ENCODE results near the gene CELA2B.
"Not testable (repeated sequence)": the region's sequence is repeated elsewhere in the genome, so short reads cannot be mapped to it uniquely, and the experiment has no call there.

CELA2B gene

DNA sequence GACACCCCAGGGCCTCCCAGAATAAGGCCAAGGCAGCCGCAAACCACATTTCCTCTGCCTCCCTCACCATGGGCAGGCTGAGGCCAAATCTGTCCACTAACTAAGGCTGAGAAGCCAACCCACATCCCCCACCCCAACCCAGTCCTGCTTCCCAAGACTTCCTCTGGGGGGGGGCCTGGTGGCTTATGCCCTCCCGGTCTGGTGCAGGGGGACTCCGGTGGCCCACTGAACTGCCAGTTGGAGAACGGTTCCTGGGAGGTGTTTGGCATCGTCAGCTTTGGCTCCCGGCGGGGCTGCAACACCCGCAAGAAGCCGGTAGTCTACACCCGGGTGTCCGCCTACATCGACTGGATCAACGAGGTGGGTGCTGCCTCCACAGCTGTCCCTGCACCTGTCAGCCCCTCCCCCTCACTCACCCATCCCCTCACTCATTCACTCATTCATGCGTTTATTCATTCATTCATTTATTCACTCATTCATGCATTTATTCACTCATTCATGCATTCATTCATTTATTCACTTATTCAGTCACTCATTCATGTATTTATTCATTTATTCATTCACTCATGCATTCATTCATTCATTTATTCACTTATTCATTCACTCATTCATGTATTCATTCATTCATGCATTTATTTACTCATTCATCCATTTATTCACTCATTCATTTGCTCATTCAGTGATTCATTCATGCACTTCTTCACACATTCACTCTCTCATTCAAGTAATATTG, 30.3 kb upstream of the CELA2B start:
- no peak for DNase-seq (ENCODE audit: low read depth)

DNA sequence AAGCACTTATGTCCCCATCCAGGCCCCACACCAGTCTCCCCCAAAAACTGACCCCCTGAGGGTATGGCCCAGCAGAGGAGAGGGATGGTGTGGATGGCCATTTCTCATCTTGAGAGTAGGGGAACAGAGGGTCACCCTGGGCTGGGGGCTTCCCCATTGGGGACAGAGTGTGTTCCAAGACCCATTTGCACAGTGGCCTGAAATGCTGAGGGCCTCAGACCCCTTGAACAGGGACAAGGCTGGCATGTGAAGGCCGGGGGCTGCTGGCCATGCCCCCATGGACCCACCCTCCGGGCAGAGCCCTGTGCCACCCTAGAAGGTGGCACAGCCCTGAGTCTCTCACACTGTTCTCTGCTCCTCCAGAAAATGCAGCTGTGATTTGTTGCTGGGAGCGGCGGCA, 29.7 kb upstream of the CELA2B start:
- no peak for DNase-seq (ENCODE audit: low read depth)

DNA sequence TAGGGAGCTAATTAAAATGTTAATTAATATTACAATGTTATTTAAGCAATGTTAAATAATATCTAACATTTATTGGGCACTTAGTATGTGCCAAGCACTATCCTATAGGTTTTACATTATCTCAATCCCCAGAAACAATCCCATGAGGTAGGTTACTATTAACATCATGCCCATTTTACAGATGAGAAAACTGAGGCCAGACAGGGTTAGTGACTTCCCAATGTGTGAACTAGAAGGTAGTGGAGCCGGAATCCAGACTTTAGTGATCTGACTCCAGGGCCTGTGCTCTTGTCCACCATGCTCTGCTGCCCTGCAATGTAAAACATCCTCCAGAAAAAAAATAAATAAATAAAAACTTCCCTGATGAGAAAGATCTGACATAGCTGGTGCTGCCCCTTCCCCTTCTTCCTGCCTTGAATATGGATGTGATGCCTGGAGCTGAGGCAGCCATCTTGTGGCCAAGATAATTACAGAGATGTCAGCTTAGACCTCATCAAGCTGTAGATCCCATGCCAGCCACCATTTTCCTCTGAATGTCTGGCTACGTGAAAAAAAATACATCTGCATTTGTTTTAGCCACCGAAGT, 26.9 kb upstream of the CELA2B start:
- no peak for DNase-seq (ENCODE audit: low read depth)

DNA sequence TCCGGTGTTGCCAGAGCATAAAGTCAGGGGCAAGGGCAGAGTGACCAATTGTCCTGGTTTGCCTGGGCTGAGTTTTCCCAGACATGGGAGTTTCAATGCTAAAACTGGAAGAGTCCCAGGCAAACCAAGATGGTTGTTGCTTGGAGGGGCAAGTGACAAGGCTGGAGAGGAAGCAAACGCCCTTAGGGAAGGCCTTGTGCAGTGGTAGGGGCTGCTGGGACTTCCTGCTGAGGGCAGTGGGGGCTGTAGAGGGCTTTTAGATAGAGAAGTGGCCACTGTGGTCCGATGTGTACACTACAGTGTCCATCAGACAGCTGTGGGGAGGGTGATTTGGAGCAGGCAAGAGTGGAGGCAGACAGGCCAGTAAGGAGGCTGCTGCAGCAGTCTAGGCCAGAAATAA, 26.3 kb upstream of the CELA2B start:
- DNase-seq (ENCODE audit: low read depth): no peak

DNA sequence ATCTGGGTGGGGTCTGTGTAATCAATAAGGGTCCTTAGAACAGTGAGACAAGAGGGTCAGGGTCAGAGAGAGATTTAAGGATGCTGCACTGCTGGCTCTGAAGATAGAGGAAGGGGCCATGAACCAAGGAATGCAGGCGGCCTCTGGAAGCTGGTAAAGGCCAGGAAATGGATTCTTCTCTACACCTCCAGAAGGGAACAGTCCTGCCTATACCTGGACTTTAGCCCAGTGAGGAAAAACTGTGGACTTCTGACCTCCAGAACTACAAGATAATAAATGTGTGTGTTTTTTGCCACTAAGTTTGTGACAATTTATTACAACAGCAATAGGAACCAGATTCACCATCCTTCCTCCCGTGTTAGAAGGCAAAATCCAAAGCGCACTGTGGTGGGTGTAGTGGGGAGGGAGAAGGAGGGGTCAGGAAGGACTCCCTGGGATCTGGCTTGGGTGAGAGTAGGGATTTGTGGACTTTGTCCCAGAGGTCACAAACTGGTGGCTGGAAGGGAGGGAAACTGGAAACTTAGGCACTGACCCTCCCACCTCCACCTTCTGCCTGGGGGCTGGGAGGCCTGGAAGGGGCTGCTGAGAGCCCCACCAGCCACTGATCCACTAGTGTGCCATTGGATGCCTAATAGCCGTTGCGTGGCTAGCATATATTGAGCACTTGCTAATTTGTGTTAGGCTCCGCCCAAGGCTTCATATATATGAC, 24.7 kb upstream of the CELA2B start:
- DNase-seq (ENCODE audit: low read depth): no peak

DNA sequence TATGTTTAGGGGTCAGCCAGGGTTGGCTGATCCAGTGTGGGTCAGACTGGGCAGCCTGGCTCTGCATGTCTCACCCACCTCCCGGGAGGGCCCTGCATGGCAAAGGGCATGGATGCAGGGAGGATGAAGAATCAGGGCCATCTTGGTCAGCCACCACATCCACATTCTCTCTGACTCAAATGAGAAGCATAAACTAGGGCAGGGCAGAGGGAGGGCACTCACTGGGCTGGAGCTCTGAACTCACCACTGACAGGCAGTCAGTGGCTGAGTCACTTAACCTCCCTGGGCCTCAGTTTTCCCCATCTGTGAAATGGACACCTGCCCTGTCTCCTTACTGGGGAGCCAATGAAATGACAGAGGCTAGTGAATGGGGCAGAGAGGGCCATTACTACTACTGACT, 23.7 kb upstream of the CELA2B start:
- DNase-seq (ENCODE audit: low read depth): no peak

DNA sequence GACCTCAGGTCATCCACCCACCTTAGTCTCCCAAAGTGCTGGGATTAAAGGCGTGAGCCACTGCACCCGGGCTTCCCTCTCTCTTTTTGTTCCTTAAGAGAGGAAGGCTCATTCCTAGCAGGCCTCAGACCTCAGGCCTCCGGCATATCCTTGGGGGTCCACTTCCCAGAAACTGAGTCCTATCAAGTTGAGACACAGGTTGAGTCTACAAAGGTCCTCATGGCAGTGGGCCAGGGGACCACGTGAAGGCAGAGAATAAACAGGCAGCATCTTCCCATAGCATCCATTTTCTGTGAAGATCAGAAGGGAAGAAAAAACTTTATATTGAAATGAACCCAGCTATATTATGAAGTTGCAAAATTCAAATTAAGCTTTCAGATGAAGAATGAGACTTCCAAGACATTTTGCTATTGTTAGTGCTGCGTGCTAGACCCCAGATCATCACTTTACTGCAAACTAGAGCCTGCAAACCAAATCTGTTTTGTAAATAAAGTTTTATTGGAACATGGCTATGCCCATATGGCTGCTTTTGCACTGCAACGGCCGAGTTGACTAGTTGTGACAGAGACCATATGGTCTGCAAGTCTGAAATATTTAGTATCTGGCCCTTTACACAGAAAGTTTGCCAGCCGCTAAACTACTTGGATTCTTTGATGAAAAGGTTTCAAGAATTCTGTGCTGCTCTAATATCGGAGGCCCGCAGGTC, 22.9 kb upstream of the CELA2B start:
- no peak for DNase-seq (ENCODE audit: low read depth)

DNA sequence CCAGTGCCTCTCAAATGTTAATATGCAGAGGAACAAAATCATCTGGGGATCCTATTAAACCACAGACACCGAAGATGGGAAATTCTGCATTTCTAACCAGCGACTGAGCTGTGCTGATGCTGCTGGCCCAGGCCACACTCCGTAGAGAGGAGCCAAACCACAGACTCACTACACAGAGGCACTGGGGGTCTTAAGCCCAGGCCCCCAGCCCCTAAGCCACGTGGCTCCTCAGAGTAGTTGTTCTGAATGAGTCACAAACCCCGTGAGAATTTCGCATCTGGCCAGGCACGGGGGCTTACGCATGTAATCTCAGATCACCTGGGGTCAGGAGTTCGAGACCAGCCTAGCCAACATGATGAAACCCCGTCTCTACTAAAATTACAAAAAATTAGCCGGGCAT, 22.2 kb upstream of the CELA2B start:
- no peak for DNase-seq (ENCODE audit: low read depth)

DNA sequence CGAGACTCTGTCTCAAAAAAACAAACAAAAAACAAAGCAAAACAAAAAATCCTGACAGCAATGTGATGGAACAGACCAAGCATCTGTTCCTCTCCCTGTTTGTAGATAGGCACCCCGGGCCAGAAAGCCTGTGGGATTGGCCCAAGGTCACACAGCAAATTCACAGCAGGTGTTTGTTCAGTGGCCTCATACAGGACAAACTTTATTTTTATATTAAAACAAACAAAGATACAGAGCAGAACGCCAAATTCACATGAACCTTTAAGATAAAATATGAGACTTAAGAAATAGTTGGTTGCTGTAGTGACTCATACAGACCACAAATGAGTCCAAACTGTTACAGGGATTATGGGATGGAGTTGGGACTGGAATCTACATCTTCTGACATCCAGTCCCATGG, 21.6 kb upstream of the CELA2B start:
- DNase-seq (ENCODE audit: low read depth): no peak

DNA sequence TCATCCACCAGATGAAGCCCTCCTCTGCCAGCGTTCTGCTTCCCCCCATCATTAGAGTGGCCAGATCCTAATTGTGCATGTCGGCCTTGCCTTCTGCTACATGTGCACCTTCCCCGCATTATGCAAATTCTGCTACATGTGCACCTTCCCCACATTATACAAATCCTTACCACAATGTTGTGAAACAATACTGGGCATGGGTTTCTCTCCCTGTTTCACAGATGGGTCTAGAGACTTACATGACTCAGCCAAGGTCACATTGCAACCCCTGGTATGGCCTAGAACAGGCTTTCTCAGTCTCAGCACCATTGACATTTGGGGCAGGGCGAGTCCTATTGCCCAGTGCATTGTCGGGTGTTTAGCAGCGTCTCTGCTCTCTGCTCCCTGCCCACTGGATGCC, 20.4 kb upstream of the CELA2B start:
- no peak for DNase-seq (ENCODE audit: low read depth)

DNA sequence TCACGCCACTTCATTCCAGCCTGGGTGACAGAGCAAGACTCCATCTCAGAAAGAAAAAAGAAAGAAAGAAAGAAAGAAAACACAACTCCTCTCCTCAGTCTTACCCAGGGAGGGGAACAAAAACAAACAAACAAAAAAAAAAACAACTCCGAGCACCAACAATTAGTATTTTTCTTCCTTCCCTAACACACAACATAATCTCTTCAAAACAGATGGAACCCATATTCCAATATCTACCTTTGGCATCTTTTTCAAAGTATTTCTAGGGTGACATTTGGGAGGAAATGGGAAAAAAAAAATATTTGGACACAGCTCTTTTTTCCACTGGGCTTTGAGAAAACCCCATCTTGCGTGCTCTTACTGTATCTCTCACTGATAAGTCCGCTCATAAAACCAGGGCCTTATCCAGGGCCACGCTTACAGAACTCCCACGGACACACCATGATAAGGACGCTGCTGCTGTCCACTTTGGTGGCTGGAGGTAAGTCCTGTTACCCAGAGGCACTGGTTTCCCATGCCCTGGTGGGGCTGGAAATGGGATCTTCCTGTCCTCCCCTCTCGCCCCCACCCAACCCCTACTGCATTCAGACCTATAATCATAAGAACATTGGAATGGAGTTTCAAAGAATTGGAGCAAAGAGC, 19.5 kb upstream of the CELA2B start, which contains the start of gene CELA2A:
Gene CELA2A (plus strand): TSS at position 420 of the 642 bp plus-strand sequence. CDS start 22 bp downstream, at position 442.
- no peak for DNase-seq (ENCODE audit: low read depth)

DNA sequence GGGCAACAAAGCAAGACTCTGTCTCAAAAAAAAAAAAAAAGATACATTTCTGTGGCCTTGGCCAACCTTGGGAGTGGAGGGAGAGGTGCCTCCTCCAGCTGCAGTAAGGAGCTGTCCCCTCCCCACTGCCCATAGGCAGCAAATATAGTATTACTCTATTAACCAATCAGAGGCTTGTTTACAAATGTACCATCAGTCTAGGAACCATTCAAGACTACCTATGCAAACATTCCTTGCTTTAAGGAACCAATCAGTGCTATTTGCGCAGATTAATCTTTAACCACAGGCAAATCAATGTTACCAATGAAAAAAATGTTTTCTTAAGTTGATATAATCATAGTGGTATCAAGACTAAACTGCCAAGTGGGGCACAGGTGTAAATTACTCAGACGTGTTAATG, 18.3 kb upstream of the CELA2B start:
- DNase-seq (ENCODE audit: low read depth): no peak

DNA sequence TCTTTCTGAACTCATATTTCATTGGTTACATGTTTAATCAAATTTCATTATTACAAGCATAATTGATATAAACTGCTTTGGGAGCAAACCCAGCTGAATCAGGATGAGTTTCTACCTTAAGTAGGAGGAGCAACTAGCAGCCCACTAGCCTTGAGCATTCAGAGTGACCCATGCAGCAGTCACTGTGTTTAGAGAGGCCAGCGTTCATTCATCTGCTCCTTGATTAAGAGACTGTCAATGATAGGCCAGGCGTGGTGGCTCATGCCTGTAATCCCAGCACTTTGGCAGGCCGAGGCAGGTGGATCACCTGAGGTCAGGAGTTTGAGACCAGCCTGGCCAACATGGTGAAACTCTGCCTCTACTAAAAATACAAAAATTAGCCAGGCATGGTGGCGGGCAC, 17.5 kb upstream of the CELA2B start:
- DNase-seq (ENCODE audit: low read depth): not testable (repeated sequence)

DNA sequence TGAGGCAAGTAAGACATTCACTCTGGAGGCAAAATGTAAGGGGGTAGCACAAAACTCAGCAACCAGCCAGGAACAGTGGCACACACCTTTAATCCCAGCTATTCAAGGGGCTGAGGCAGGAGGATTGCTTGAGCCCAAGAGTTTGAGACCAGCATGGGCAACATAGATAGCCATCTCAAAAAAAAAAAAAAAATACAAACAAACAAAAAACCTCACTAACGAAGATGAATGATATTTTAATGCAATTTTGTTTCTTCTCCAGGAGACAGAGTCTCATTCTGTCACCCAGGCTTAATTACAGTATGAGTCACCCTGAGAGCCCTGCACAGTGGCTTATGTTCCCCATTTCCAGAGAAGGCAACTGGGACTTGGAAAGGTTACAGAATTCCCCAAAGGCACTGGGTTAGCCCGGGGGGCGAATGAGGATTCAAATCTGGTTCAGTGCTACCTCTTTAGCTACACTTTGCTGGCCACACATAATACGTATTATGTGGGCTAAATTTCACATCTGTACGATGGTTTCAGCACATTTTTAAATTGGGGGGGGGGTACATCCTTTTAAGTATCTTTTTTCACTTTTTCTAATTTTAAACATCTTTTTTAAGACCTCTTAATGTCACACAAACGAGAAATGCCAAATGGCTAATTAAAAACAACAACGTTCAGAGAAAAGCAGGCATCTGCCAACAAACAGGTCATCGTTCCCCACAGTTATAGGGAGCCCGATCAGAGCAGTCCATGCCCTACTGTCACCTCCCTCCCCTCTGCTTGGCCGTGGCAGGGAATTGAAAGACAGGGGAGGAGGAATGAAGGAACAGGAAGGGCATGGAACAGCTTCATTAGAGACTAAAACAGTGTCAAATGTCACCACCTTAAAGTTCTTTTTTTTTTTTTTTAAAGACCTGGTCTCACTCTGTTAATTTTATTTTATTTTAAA, 15.9 kb upstream of the CELA2B start:
- no peak for DNase-seq (ENCODE audit: low read depth)

DNA sequence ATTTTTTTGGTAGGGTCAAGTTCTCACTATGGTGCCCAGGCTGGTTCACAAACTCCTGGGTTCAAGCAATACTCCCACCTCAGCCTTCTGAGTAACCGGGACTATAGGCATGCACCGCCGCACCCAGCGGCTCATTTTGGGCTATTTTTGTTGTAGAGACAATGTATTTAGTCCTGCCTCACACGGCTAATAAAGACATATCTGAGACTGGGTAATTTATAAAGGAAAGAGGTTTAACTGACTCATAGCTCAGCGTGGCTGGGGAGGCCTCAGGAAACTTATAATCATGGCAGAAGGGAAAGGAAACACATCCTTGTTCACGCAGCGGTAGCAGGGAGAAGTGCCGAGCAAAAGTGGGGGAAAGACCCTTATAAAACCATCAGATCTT, 15.2 kb upstream of the CELA2B start:
- DNase-seq (ENCODE audit: low read depth): no peak

DNA sequence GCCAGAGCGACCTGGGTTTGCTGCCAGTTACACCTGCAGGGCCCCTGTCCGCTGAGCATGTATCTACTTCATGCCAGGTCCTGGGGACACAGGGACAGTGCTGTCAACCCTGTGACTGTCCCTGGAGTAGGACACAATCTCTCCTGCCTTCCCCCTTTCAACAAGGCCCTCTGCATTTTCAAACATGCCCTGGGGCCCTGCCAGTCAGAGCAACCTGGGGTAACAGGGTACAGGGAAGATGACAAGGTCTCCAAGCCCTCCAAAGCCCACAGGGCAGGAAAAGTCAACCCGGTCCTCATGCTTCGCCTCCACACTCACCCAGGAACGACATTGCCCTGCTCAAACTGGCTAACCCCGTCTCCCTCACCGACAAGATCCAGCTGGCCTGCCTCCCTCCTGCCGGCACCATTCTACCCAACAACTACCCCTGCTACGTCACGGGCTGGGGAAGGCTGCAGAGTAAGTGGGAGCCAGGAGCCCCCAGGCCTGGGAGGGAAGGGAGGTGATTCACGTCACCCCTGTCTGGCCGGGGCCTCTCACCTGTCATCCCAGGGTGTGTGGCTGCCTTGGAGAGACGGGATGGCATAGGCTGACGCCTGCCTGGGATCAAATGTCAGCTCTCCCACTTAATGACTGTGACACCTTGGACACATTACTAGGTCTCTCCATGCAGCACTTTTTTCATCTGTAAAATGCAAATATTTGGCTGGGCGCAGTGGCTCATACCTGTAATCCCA, 12.7 kb upstream of the CELA2B start:
- not testable (repeated sequence) for DNase-seq (ENCODE audit: low read depth)

DNA sequence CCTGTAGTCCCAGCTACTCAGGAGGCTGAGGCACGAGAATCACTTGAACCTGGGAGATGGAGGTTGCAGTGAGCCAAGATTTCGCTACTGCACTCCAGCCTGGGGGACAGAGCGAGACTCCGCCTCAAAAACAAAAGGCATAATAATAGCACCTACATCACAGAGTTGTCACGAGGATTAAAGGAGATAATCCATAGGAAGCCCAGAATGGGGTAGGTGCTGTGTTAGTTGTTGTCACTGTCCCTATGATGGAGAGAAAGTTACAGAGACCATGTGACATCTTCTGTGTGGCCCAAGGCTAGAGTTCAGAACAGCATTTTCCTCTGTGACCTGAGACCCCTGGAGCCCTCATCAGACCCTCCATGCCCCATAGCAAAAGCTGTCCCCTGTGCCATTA, 12.0 kb upstream of the CELA2B start:
- DNase-seq (ENCODE audit: low read depth): not testable (repeated sequence)

DNA sequence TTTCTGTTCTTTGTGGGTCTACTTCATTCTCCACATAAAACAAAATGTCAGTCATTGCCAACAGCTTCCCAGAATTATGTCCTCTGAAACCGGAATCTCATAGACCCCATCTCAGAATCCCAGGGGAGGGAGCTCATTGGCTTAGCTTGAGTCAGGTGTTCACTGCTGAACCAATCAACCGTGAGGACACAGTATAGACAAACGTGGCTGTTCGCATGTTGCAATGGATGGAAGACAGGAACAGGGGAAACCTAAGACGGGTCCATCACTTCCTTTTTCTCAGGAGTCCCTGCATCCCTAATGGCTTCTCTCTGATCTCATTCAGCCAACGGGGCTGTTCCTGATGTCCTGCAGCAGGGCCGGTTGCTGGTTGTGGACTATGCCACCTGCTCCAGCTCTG, 10.2 kb upstream of the CELA2B start:
- DNase-seq (ENCODE audit: low read depth): no peak

DNA sequence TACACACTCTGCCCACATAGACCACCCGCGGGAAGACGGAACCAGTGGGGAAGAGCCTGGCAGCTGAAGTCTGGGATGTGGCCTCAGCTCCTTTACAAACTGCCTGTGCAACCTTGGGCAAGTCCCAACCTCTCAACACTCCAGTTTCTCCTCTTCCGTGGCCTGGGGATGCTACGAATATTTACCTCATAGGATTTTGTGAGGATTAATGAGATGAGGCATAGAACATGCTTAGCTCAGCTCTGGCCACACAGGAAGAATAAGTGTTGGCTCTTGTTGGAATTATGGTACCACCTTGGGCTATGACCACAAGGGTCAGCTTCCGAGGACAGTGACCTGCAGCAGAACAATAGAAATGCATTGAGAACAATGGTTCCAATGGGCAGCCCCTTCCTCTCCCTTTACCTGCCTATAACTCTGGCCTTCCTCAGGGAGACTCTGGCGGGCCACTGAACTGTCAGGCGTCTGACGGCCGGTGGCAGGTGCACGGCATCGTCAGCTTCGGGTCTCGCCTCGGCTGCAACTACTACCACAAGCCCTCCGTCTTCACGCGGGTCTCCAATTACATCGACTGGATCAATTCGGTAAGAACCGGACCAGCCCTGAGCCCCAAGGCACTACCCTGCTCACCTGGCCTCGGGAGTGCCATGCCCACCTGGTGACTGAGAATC, 8.8 kb upstream of the CELA2B start:
- not testable (repeated sequence) for DNase-seq (ENCODE audit: low read depth)

DNA sequence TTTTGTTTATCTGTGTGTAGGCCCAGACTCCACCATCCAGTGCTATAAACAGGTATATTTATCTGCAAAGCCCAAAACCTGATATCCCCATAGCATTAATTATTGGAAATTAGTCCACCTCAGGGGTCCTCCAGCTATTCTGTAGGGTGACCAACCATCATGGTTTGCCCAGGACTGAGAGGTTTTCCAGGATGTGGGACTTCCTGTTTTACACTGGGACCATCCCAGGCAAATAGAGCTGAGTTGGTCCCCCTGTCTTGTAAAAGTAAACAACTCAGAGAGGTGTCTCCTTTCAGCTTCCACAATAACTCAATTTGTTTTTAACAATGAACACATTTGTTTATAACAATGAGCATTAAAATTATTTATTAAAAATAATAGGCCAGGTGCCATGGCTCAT, 7.8 kb upstream of the CELA2B start:
- DNase-seq (ENCODE audit: low read depth): no peak
